HG03097 (cell line): Measurements from ENCODE around the gene GOLGA6L1.
"Not testable (repeated sequence)": the region's sequence is repeated elsewhere in the genome, so short reads cannot be mapped to it uniquely, and the experiment has no call there.

ENCODE experiments used
- ATAC-seq: cut with Tn5 transposase; IDR thresholded peaks from one replicate; pipeline ENCODE4 v1.9.1; 2021; ENCODE audit not compliant: unreplicated experiment, low FRiP score

GOLGA6L1 gene

DNA sequence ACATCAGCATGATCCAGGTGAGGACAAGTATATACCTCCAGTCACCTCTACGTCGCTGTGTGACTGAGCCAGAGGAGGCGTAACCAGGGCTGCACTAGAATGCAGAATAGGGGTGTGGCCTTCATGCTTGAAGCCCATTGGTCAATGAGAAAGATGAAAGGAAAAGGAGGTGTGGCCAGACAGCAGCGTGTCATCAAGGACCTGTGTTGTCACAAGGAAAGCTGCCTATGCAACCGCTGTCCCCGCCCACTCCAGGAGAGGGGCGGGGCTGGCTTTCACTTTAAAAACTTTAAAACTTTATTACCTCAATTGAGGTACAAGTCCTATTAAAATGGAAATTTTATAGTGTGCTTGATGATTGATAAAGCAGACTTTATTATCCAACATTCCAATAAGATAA lies at the start of gene GOLGA6L1:
Gene GOLGA6L1, minus strand, starts transcription at position 101 of the 400 bp plus-strand sequence. Its CDS starts 91 bp downstream, at position 10.
- not testable (repeated sequence) for ATAC-seq

DNA sequence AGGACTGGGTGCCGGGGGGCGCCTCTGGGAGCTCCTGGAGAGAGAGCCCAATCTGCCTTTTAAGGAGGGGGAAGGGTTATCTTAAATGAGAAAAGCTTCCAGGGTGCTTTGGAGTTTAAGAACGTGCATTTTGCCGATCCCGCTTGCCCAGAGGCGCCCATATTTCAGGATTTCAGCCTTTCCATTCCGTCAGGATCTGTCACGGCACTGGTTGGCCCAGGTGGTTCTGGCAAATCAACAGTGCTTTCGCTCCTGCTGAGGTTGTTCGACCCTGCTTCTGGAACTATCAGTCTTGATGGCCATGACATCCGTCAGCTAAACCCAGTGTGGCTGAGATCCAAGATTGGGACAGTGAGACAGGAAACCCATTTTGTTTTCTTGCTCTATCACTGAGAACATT lies 44.6 kb upstream of the GOLGA6L1 start:
- ATAC-seq: not testable (repeated sequence)

- ATAC-seq: not testable (repeated sequence)
These were observed 43.9 kb upstream of the GOLGA6L1 start for GRCh38 chr15:23180547-23180927.

GRCh38 chr15:23179768-23180546 lies 43.3 kb upstream of the GOLGA6L1 start:
- not testable (repeated sequence) for ATAC-seq

GRCh38 chr15:23176683-23177082 lies 40.1 kb upstream of the GOLGA6L1 start:
- ATAC-seq: not testable (repeated sequence)

GRCh38 chr15:23175606-23176005 lies 39.0 kb upstream of the GOLGA6L1 start:
- ATAC-seq: not testable (repeated sequence)

GRCh38 chr15:23174609-23175140 lies 38.1 kb upstream of the GOLGA6L1 start:
- not testable (repeated sequence) for ATAC-seq

DNA sequence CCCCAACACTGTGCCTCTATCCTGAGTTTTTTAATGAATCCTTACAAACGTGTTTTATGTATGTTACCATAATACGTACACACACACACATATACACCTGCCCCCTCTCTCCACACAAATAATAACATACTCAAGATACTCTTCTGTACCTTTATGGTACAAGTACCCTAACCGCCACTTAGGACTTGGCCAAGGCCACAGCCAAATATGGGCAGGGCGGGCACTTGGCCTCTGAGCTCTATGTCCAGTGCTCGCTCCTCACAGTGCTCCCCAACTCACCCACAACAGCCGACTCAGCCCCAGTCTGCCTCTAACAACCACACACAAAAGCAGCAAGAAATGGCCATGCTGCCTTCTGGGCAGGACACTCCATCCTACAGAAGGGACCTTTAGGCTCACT lies 3.8 kb downstream of the GOLGA6L1 start:
- ATAC-seq: not testable (repeated sequence)

DNA sequence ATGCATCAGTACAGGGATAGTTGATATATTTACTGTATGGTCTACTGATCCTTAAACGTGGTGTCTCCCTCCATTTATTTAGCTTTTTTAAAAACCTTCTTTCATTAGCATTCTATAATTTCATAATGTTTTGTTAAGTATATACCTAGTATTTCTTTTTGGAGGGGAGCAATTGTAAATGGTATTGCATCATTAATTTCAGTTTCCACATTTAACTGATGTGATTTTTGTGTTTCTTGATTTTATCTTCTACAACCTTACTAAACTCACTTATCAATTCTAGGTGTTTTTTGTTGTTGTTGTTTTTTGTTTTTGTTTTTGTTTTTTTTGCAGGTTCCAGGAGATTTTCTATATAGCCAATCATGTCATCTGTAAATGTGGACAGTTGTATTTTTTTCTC lies 18.4 kb downstream of the GOLGA6L1 start:
- no peak for ATAC-seq

- no peak for ATAC-seq
These were observed 40.8 kb downstream of the GOLGA6L1 start for GRCh38 chr15:23095796-23096195.

DNA sequence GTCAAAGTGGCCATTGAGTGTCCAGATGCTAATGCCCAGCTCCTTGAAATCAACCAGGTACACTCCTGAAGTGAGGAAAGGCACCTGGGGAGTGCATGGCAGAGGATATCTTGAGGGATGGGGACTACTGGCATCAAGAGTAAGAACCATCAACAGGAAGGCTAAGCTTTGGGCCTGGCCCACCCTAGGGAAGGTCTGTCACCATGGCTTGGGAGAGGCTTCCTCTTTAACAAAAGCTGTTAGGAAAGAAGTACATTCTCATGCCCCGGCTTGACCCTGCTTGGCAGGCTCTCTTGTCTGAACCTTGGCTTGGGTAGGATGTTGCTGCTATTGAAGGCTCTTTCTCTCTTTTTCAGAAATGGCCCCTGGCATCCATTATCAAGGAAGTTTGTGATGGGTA lies 53.5 kb downstream of the GOLGA6L1 start:
- ATAC-seq: no peak

GRCh38 chr15:23081996-23082737 lies 54.5 kb downstream of the GOLGA6L1 start:
- not testable (repeated sequence) for ATAC-seq

DNA sequence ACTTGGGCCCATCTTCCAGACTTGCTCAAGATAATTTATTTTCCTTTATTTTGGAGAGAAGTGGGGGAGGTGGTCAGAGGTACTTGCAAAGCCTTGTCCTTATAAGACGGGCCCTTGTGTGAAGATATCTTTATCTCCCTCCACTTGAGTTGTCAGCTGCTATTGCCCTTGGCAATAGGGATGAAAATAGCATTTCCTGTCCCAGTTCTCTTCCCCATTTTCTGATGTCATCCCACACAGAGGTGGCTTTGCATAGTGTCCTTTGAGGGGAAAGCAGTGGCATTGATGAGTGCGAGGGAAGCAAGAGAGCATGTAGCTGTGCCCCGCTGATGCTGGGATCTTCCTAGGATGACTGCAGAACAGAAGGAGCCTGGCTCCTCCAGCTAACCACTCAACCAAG lies 55.4 kb downstream of the GOLGA6L1 start:
- no peak for ATAC-seq

- no peak for ATAC-seq
These were observed 56.9 kb downstream of the GOLGA6L1 start for GRCh38 chr15:23079766-23080165.
